Keratinocyte (primary cell): ENCODE measurements around the gene NOTCH1.

ENCODE experiments used
- CTCF ChIP-seq, 3 experiments: IDR thresholded peaks in 1 of 3; conservative IDR thresholded peaks in 1 of 3; optimal IDR thresholded peaks in 1 of 3; 2 replicates in 2 of 3; 3 replicates in 1 of 3; pipeline versions ENCODE3 to v1.5.1; 2011; ENCODE audit warnings: low read length in 3 of 3, mild to moderate bottlenecking in 3 of 3, moderate library complexity in 2 of 3, control low read depth in 1 of 3, inconsistent platforms in 1 of 3; ENCODE audit not compliant: insufficient read depth in 2 of 3; ENCODE audit errors: extremely low read depth in 1 of 3
- EZH2 ChIP-seq: IDR thresholded peaks from one replicate; pipeline ENCODE4 v1.6.1; 2012; ENCODE audit warnings: inconsistent platforms, mild to moderate bottlenecking, low read length, moderate library complexity

GRCh38 chr9:136528716-136529341 is 17.0 kb downstream of the NOTCH1 start:
- TF ChIP-seq CTCF (optimal IDR thresholded peaks at IDR 0.05 in 1 of 3, IDR thresholded peaks at IDR 0.05 in 1 of 3, conservative IDR thresholded peaks at IDR 0.05 in 1 of 3; ENCODE audit: extremely low read depth in 1 of 3, insufficient read depth in 2 of 3, low read length in 3 of 3) (no peak), EZH2 (no peak)
